SK-N-SH treated with all-trans-retinoic acid at 6 μM for 48 hours (cell line): ENCODE results near the gene DNAJC1.
"Not testable (repeated sequence)": the region's sequence is repeated elsewhere in the genome, so short reads cannot be mapped to it uniquely, and the experiment has no call there.

Source experiments
- BACH2 ChIP-seq: fragments of 250-450 bp; sonication (Bioruptor Pico); IDR thresholded peaks from 2 replicates; pipeline ENCODE4 v1.9.0; 2021; ENCODE audit warnings: mild to moderate bottlenecking, borderline replicate concordance
- CREB5 ChIP-seq: fragments of 250-450 bp; sonication (Bioruptor Pico); IDR thresholded peaks from 2 replicates; pipeline ENCODE4 v1.5.1; 2020; ENCODE audit warnings: low read depth, mild to moderate bottlenecking, moderate library complexity
- CSRNP3 ChIP-seq: fragments of 250-450 bp; sonication (Bioruptor Pico); IDR thresholded peaks from 2 replicates; pipeline ENCODE4 v1.5.1; 2021; ENCODE audit warnings: mild to moderate bottlenecking, moderate library complexity
- GLIS3 ChIP-seq: fragments of 250-450 bp; sonication (Bioruptor Pico); IDR thresholded peaks from 2 replicates; pipeline ENCODE4 v1.5.0; 2020; ENCODE audit warnings: mild to moderate bottlenecking, moderate library complexity
- ISL1 ChIP-seq: fragments of 250-450 bp; sonication (Bioruptor Pico); IDR thresholded peaks from 2 replicates; pipeline ENCODE4 v2.1.2; 2022; ENCODE audit warnings: mild to moderate bottlenecking, moderate library complexity
- PATZ1 ChIP-seq: fragments of 250-450 bp; sonication (Bioruptor Pico); IDR thresholded peaks from 2 replicates; pipeline ENCODE4 v1.8.0; 2020; ENCODE audit warnings: mild to moderate bottlenecking, moderate library complexity, borderline replicate concordance
- POU6F1 ChIP-seq: fragments of 250-450 bp; sonication (Bioruptor Pico); IDR thresholded peaks from 2 replicates; pipeline ENCODE4 v1.8.0; 2021; ENCODE audit warnings: low read depth, mild to moderate bottlenecking, moderate library complexity, borderline replicate concordance
- TCF4 ChIP-seq: fragments of 250-450 bp; sonication (Bioruptor Pico); IDR thresholded peaks from 2 replicates; pipeline ENCODE4 v1.8.0; 2021; ENCODE audit warnings: mild to moderate bottlenecking, moderate library complexity, borderline replicate concordance
- TOX ChIP-seq: fragments of 250-450 bp; sonication (Bioruptor Pico); IDR thresholded peaks from 2 replicates; pipeline ENCODE4 v1.8.0; 2021; ENCODE audit warnings: mild to moderate bottlenecking, moderate library complexity, borderline replicate concordance
- TSHZ2 ChIP-seq: fragments of 250-450 bp; sonication (Bioruptor Pico); IDR thresholded peaks from 2 replicates; pipeline ENCODE4 v1.5.0; 2020; ENCODE audit warnings: mild to moderate bottlenecking, moderate library complexity
- ZC3H10 ChIP-seq: fragments of 250-450 bp; sonication (Bioruptor Pico); IDR thresholded peaks from 2 replicates; pipeline ENCODE4 v1.5.1; 2021; ENCODE audit warnings: mild to moderate bottlenecking, moderate library complexity
- ZFP3 ChIP-seq: fragments of 250-450 bp; sonication (Bioruptor Pico); IDR thresholded peaks from 2 replicates; pipeline ENCODE4 v1.5.0; 2020; ENCODE audit warnings: mild to moderate bottlenecking, moderate library complexity
- ZNF565 ChIP-seq: fragments of 450-650 bp; formaldehyde crosslinking; conservative IDR thresholded peaks from 2 replicates; pipeline ENCODE4 v1.5.0; 2020; ENCODE audit warnings: low read depth, mild to moderate bottlenecking, moderate library complexity
- ZNF8 ChIP-seq: fragments of 450-650 bp; formaldehyde crosslinking; IDR thresholded peaks from 2 replicates; pipeline ENCODE4 v1.5.0; 2020; ENCODE audit warnings: mild to moderate bottlenecking, moderate library complexity

- not testable (repeated sequence) for TF ChIP-seq ZC3H10; ISL1 (CRISPR knock-in tag); ZNF565; PATZ1; BACH2 (CRISPR knock-in tag); POU6F1; ZNF8; TOX (CRISPR knock-in tag); TCF4 (CRISPR knock-in tag); CSRNP3 (CRISPR knock-in tag); ZFP3; GLIS3 (CRISPR knock-in tag); CREB5 (CRISPR knock-in tag); TSHZ2 (CRISPR knock-in tag)
Observed at GRCh38 chr10:21837487-21837886, 166.0 kb downstream of the DNAJC1 start.
